Stimulated activated CD8-positive, alpha-beta memory T cell treated with anti-CD3 and anti-CD28 coated beads, Interleukin-7, amount 100 ng/mL, for 1 hour (primary cell): Measurements from ENCODE around the gene ATP8A2.

ENCODE experiments used
- DNase-seq, 2 donors: peaks; one replicate each; pipeline ENCODE4 v3.0.0-alpha.2; 2020; ENCODE audit warnings: low read depth in 2 of 2

ATP8A2 gene

GRCh38 chr13:25729201-25729600 lies 357.4 kb downstream of the ATP8A2 start:
- no peak for DNase-seq

- no peak for DNase-seq
Measured at GRCh38 chr13:25731037-25731436, 359.3 kb downstream of the ATP8A2 start.

GRCh38 chr13:25731536-25731935 lies 359.8 kb downstream of the ATP8A2 start:
- no peak for DNase-seq

GRCh38 chr13:25732111-25732865 lies 360.5 kb downstream of the ATP8A2 start:
- DNase-seq, result no peak

- no peak for DNase-seq
Measured at GRCh38 chr13:25733001-25733491, 361.3 kb downstream of the ATP8A2 start.

GRCh38 chr13:25733696-25734435 lies 362.1 kb downstream of the ATP8A2 start:
- no peak for DNase-seq

- no peak for DNase-seq
Measured at GRCh38 chr13:25738342-25739196, 366.8 kb downstream of the ATP8A2 start.

- DNase-seq, result no peak
Measured at GRCh38 chr13:25739376-25739775, 367.6 kb downstream of the ATP8A2 start.

GRCh38 chr13:25741796-25742195 lies 370.0 kb downstream of the ATP8A2 start:
- DNase-seq, result no peak

GRCh38 chr13:25742220-25742619 lies 370.4 kb downstream of the ATP8A2 start:
- no peak for DNase-seq

- DNase-seq, result no peak
Measured at GRCh38 chr13:25743421-25743820, 371.6 kb downstream of the ATP8A2 start.

GRCh38 chr13:25744178-25744577 lies 372.4 kb downstream of the ATP8A2 start:
- no peak for DNase-seq

- DNase-seq, result no peak
Measured at GRCh38 chr13:25746131-25746530, 374.4 kb downstream of the ATP8A2 start.

GRCh38 chr13:25752957-25753551 lies 381.3 kb downstream of the ATP8A2 start:
- DNase-seq, result no peak

GRCh38 chr13:25753976-25754375 lies 382.2 kb downstream of the ATP8A2 start:
- DNase-seq, result no peak

- no peak for DNase-seq
Measured at GRCh38 chr13:25756251-25756650, 384.5 kb downstream of the ATP8A2 start.

- DNase-seq, result no peak
Measured at GRCh38 chr13:25756912-25757311, 385.1 kb downstream of the ATP8A2 start.

GRCh38 chr13:25761041-25761440 lies 389.3 kb downstream of the ATP8A2 start:
- DNase-seq, result no peak

GRCh38 chr13:25762281-25762680 lies 390.5 kb downstream of the ATP8A2 start:
- no peak for DNase-seq

- no peak for DNase-seq
Measured at GRCh38 chr13:25762795-25763377, 391.1 kb downstream of the ATP8A2 start.

- DNase-seq, result no peak
Measured at GRCh38 chr13:25764378-25764777, 392.6 kb downstream of the ATP8A2 start.
